ENCODE results near the gene FKBP14.

FKBP14 gene

DNA sequence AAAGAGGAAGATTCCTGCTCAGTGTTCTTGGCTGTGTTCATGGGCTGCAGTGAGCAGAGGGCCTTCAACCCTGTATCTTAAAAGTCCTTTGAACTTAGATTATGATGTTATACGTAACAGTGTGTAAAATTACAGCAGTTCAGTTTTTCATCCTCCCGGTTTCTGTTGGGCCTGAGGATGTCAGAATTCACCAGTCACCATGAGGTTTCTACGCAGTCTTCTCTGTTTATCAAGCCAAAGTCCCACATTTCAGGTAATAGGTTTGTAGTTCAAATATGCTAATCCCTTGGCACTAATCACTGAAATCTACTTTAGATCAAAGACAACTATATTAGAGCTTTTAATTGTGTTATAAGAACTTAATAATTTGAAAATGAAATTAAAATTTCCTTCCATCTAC is 26.6 kb upstream of the FKBP14 start:
- no peak overlapping the region for H3K4me3 ChIP-seq (ENCODE audit: low read depth, low read length)
- no peaks in the 10 kb centered on the region for H3K27me3 ChIP-seq (ENCODE audit: insufficient read depth, low read depth, severe bottlenecking)
- no peak for DNase-seq
- no peak overlapping the region for H3K27ac ChIP-seq
- TF ChIP-seq, protein P1, sequence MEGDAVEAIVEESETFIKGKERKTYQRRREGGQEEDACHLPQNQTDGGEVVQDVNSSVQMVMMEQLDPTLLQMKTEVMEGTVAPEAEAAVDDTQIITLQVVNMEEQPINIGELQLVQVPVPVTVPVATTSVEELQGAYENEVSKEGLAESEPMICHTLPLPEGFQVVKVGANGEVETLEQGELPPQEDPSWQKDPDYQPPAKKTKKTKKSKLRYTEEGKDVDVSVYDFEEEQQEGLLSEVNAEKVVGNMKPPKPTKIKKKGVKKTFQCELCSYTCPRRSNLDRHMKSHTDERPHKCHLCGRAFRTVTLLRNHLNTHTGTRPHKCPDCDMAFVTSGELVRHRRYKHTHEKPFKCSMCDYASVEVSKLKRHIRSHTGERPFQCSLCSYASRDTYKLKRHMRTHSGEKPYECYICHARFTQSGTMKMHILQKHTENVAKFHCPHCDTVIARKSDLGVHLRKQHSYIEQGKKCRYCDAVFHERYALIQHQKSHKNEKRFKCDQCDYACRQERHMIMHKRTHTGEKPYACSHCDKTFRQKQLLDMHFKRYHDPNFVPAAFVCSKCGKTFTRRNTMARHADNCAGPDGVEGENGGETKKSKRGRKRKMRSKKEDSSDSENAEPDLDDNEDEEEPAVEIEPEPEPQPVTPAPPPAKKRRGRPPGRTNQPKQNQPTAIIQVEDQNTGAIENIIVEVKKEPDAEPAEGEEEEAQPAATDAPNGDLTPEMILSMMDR (IDR thresholded peaks at IDR 0.05; ENCODE audit: low read depth, low read length): no peak
- H3K9me3 ChIP-seq (ENCODE audit: severe bottlenecking): no peaks in the 10 kb centered on the region
- H3K36me3 ChIP-seq: peaks cover 52% of the 10 kb centered on the region

- H3K27me3 ChIP-seq (ENCODE audit: insufficient read depth, low read depth, severe bottlenecking): no peaks in the 10 kb centered on the region
- TF ChIP-seq, protein P1 (IDR thresholded peaks at IDR 0.05; ENCODE audit: low read depth, low read length): no peak
- H3K4me3 ChIP-seq (ENCODE audit: low read depth, low read length): no peak overlapping the region
- no peaks in the 10 kb centered on the region for H3K9me3 ChIP-seq (ENCODE audit: severe bottlenecking)
- H3K36me3 ChIP-seq: peaks cover 54% of the 10 kb centered on the region
- H3K27ac ChIP-seq: no peak overlapping the region
- no peak for DNase-seq
Observed at GRCh38 chr7:30049173-30049572, 22.7 kb upstream of the FKBP14 start.

DNA sequence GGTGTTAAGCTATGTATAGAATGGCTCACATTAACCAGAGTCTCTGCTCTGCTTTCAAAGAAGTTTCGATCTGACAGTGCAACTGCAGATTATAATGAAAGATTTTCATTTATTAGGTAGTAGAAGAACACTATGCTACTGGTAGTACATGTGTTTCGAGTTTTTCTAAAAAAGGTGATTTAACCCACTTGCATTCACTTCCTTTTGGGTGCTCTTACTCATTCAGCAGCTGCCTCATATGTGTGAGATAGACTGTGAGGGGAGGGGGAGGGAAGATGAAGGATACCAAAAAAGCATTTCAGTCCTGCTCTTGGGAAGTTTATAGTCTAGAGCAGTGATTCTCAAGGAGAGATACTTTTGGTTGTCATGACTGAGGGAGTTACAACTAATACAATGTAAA is 22.1 kb upstream of the FKBP14 start:
- TF ChIP-seq, protein P1 (IDR thresholded peaks at IDR 0.05; ENCODE audit: low read depth, low read length): no peak
- Histone ChIP-seq H3K27ac (no peak overlapping the region), H3K36me3 (peaks cover 51% of the 10 kb centered on the region), H3K9me3 (ENCODE audit: severe bottlenecking) (no peaks in the 10 kb centered on the region), H3K4me3 (ENCODE audit: low read depth, low read length) (no peak overlapping the region), H3K27me3 (ENCODE audit: insufficient read depth, low read depth, severe bottlenecking) (no peaks in the 10 kb centered on the region)
- DNase-seq: no peak

GRCh38 chr7:30047124-30047523 is 20.6 kb upstream of the FKBP14 start:
- no peak overlapping the region for H3K27ac ChIP-seq

GRCh38 chr7:30046127-30046770 is 19.7 kb upstream of the FKBP14 start:
- no peak for DNase-seq
- no peaks in the 10 kb centered on the region for H3K27me3 ChIP-seq (ENCODE audit: insufficient read depth, low read depth, severe bottlenecking)
- no peak overlapping the region for H3K27ac ChIP-seq
- no peak overlapping the region for H3K4me3 ChIP-seq (ENCODE audit: low read depth, low read length)
- peaks cover 42% of the 10 kb centered on the region for H3K36me3 ChIP-seq
- H3K9me3 ChIP-seq (ENCODE audit: severe bottlenecking): no peaks in the 10 kb centered on the region
- TF ChIP-seq, protein P1 (IDR thresholded peaks at IDR 0.05; ENCODE audit: low read depth, low read length): no peak

More at GRCh38 chr7:30047124-30047523, 20.6 kb upstream of the FKBP14 start:
- no peak overlapping the region for H3K4me3 ChIP-seq (ENCODE audit: low read depth, low read length)
- H3K27me3 ChIP-seq (ENCODE audit: insufficient read depth, low read depth, severe bottlenecking): no peaks in the 10 kb centered on the region
- H3K9me3 ChIP-seq (ENCODE audit: severe bottlenecking): no peaks in the 10 kb centered on the region
- TF ChIP-seq, protein P1 (IDR thresholded peaks at IDR 0.05; ENCODE audit: low read depth, low read length): no peak
- peaks cover 44% of the 10 kb centered on the region for H3K36me3 ChIP-seq
- no peak for DNase-seq
